Measurements from ENCODE around the gene PHF2.

DNA sequence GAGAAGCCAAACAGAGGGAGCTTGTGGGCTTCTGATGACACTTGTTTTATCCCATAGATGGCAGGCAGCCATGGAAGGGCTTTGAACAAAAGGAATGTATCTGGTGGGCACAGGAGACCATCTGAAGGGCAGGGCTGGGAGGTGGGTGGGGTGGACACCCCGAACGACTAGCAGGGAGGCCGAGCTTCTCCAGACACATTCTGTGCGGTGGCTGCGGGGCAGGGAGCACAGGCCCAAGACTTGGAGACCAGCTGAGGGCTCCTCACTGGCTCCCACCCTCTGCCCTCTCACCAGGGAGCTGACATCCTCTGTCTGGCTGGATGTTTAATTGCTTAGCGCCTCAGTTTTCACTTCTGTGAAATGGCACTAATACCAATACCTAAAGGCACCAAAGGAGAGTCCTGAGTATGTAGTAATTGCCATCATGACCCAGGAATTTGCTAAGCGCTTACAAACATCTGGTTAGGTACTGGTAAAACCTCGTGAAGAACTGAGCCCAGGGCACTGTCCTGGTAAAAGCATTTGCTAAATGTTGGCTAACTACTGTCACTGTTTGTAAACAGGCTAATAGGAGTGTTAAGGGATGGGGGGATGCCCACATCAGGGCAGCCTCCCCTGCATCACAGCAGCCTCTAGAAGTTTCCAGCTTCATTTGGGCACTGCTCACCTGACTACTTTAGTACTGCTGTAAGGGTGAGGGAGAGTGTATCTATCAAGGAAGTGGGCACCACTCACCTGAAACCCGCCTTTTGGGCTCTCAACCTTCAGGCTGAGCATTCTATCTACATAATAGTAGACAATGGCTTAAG lies 2.1 kb upstream of the PHF2 start:
- no peak for TF ChIP-seq POLR2A (IDR thresholded peaks at IDR 0.05)
- TF ChIP-seq, protein P1, sequence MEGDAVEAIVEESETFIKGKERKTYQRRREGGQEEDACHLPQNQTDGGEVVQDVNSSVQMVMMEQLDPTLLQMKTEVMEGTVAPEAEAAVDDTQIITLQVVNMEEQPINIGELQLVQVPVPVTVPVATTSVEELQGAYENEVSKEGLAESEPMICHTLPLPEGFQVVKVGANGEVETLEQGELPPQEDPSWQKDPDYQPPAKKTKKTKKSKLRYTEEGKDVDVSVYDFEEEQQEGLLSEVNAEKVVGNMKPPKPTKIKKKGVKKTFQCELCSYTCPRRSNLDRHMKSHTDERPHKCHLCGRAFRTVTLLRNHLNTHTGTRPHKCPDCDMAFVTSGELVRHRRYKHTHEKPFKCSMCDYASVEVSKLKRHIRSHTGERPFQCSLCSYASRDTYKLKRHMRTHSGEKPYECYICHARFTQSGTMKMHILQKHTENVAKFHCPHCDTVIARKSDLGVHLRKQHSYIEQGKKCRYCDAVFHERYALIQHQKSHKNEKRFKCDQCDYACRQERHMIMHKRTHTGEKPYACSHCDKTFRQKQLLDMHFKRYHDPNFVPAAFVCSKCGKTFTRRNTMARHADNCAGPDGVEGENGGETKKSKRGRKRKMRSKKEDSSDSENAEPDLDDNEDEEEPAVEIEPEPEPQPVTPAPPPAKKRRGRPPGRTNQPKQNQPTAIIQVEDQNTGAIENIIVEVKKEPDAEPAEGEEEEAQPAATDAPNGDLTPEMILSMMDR (IDR thresholded peaks at IDR 0.05): no peak
- no peak for TF ChIP-seq POLR2AphosphoS5 (IDR thresholded peaks at IDR 0.05)
